ENCODE data around the gene MXI1.
"Not testable (repeated sequence)": the region's sequence is repeated elsewhere in the genome, so short reads cannot be mapped to it uniquely, and the experiment has no call there.

MXI1 gene

GRCh38 chr10:110225756-110226542 lies 18.5 kb downstream of the MXI1 start:
- H3K36me3 Mint-ChIP-seq (ENCODE audit: low read depth) = peaks cover 38% of the 10 kb centered on the region
- intact Hi-C loops (cut with micrococcal nuclease) = loop anchor here (1.0 to 5.0 kb wide), 8 partner anchors 15 to 693 kb away; partner anchors contain the start of genes ADD3, BBIP1, DUSP5 and SHOC2
- peak overlapping the region; percentile 97 for H3K4me3 Mint-ChIP-seq
- no peaks in the 10 kb centered on the region for H3K27me3 Mint-ChIP-seq
- H3K9me3 Mint-ChIP-seq = no peaks in the 10 kb centered on the region
- peak overlapping the region; percentile 93 for H3K27ac Mint-ChIP-seq
- H3K4me1 Mint-ChIP-seq (ENCODE audit: low read depth) = peaks cover 55% of the 10 kb centered on the region

DNA sequence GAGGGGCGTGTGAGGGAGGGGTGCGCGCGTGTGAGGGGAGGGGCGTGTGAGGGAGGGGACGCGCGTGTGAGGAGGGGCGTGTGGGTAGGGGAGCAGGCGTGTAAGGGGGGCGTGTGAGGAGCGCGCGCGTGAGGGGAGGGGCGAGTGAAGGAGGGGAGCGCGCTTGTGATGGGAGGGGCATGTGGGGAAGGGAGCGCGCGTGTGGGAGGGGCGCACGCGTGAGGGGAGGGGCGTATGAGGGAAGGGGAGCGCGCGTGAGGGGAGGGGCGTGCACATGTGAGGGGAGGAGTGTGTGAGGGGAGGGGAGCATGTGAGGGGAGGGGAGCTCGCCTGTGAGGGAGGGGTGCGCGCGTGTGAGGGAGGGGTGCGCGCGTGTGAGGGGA lies 19.1 kb downstream of the MXI1 start:
- H3K9me3 Mint-ChIP-seq = no peaks in the 10 kb centered on the region
- H3K27ac Mint-ChIP-seq = peak overlapping the region; percentile 93
- peaks cover 40% of the 10 kb centered on the region for H3K36me3 Mint-ChIP-seq (ENCODE audit: low read depth)
- H3K4me1 Mint-ChIP-seq (ENCODE audit: low read depth) = peaks cover 52% of the 10 kb centered on the region
- peak overlapping the region; percentile 97 for H3K4me3 Mint-ChIP-seq
- H3K27me3 Mint-ChIP-seq = no peaks in the 10 kb centered on the region
- intact Hi-C loops (cut with micrococcal nuclease) = loop anchor here (1.0 to 5.0 kb wide), 7 partner anchors 51 to 692 kb away; partner anchors contain the start of genes ADD3, BBIP1, DUSP5 and SHOC2

GRCh38 chr10:110226926-110227641 lies 19.7 kb downstream of the MXI1 start:
- peaks cover 45% of the 10 kb centered on the region for H3K36me3 Mint-ChIP-seq (ENCODE audit: low read depth)
- peak overlapping the region; percentile 93 for H3K27ac Mint-ChIP-seq
- no peaks in the 10 kb centered on the region for H3K27me3 Mint-ChIP-seq
- no peaks in the 10 kb centered on the region for H3K9me3 Mint-ChIP-seq
- H3K4me3 Mint-ChIP-seq = peak overlapping the region; percentile 97
- intact Hi-C loops (cut with micrococcal nuclease) = loop anchor here (1.0 to 5.0 kb wide), 7 partner anchors 50 to 692 kb away; partner anchors contain the start of genes ADD3, BBIP1, DUSP5 and SHOC2
- H3K4me1 Mint-ChIP-seq (ENCODE audit: low read depth) = peaks cover 47% of the 10 kb centered on the region

DNA sequence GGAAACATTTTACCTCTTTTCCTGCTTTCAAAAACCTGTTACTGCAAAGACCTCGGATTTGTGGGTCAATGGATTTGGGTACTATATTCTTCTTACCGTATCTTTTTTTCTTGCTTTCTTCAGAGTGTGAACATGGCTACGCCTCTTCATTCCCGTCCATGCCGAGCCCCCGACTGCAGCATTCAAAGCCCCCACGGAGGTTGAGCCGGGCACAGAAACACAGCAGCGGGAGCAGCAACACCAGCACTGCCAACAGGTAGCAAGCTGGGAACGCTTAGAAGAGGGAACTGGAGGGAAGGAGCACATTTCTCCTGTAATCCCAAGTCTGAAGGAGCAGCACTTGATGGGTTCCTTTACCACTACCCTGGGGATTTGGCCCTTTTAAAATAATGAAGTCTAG lies 20.7 kb downstream of the MXI1 start:
- Mint-ChIP-seq H3K36me3 (ENCODE audit: low read depth) (peaks cover 50% of the 10 kb centered on the region), H3K4me1 (ENCODE audit: low read depth) (peaks cover 37% of the 10 kb centered on the region), H3K27me3 (no peaks in the 10 kb centered on the region), H3K27ac (peak overlapping the region; percentile 93), H3K9me3 (no peaks in the 10 kb centered on the region), H3K4me3 (no peak overlapping the region)
- intact Hi-C loops (cut with micrococcal nuclease) = loop anchor here (5.0 kb wide), 4 partner anchors 49 to 306 kb away; partner anchors contain the start of genes ADD3, DUSP5 and XPNPEP1

DNA sequence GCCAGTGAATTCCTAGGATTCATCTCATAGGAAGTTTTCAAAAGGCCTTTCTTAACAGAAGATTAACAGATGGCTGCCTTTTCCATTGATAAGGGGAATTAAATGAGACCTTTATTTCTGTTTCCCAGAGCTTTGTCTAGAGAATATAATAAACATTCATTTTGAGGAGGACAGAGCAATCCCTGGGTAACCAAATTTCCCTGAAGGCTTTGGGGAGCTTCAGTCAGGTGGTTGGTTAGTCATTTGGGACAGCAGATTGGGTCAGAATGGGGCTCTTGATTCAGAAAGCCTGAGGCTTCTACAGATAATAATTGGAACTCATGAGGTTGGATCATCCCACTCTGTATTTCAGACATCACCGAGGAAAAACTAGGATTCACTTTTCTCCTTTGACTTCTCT lies 21.8 kb downstream of the MXI1 start:
- no peaks in the 10 kb centered on the region for H3K27me3 Mint-ChIP-seq
- H3K36me3 Mint-ChIP-seq (ENCODE audit: low read depth) = peaks cover 50% of the 10 kb centered on the region
- peaks cover 29% of the 10 kb centered on the region for H3K4me1 Mint-ChIP-seq (ENCODE audit: low read depth)
- no peak overlapping the region for H3K27ac Mint-ChIP-seq
- H3K4me3 Mint-ChIP-seq = no peak overlapping the region
- intact Hi-C loops (cut with micrococcal nuclease) = loop anchor here (5.0 kb wide), 4 partner anchors 48 to 307 kb away; partner anchors contain the start of genes ADD3, DUSP5 and XPNPEP1
- H3K9me3 Mint-ChIP-seq = no peaks in the 10 kb centered on the region

- Mint-ChIP-seq H3K27me3 (no peaks in the 10 kb centered on the region), H3K27ac (no peak overlapping the region), H3K4me1 (ENCODE audit: low read depth) (peaks cover 6% of the 10 kb centered on the region), H3K4me3 (no peak overlapping the region), H3K9me3 (no peaks in the 10 kb centered on the region), H3K36me3 (ENCODE audit: low read depth) (peaks cover 24% of the 10 kb centered on the region)
- intact Hi-C loops (cut with micrococcal nuclease) = no loop called here
These were observed 26.4 kb downstream of the MXI1 start for GRCh38 chr10:110233846-110234245.

DNA sequence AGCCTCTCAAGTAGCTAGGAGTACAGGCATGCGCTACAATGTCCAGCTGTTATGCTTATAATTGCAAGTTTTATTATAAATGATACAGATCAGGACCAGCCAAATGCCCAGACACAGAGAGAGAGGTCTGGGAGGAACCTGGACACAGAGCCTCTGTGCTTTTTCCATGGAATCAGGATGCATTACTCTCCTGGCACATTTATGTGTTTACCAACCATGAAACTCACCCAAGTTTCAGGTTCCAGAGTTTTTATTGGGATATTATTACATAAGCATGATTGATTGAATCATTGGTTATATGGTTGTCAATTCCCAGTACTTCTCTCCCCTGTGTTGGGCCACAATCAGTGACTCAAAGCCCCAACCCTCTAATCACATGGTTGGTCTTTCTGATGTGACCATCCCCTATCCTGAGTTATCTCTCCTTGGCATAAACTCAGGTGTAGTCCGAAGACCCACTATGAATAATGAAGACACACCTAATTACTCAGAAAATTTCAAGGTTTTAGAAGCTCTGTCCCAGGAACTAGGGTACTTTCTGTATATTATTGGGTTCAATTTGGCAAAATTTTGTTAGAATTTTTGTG lies 30.6 kb downstream of the MXI1 start:
- peaks cover 6% of the 10 kb centered on the region for H3K36me3 Mint-ChIP-seq (ENCODE audit: low read depth)
- H3K27me3 Mint-ChIP-seq = no peaks in the 10 kb centered on the region
- no peak overlapping the region for H3K4me3 Mint-ChIP-seq
- intact Hi-C loops (cut with micrococcal nuclease) = no loop called here
- H3K9me3 Mint-ChIP-seq = no peaks in the 10 kb centered on the region
- no peak overlapping the region for H3K27ac Mint-ChIP-seq
- peaks cover 19% of the 10 kb centered on the region for H3K4me1 Mint-ChIP-seq (ENCODE audit: low read depth)

DNA sequence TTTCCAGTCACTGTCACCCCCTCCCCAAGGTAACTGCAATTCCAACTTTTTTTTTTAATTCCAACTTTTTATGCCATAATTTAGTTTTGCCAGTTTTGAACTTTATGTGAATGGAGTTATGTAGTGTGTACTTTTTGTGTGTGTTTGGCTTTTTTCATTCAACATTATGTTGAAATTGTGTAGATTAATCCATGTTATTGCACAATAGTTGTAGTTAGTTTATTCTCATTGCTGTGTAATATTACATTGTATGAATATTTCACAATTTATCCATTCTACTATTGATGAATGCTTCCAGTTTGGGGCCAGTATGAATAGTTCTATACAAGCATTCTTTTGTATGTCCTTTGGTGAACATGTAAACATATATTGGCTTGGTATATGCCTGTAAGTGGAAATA lies 32.5 kb downstream of the MXI1 start:
- Mint-ChIP-seq H3K4me1 (ENCODE audit: low read depth) (peaks cover 19% of the 10 kb centered on the region), H3K36me3 (ENCODE audit: low read depth) (peaks cover 9% of the 10 kb centered on the region), H3K27ac (no peak overlapping the region), H3K4me3 (no peak overlapping the region), H3K27me3 (no peaks in the 10 kb centered on the region), H3K9me3 (no peaks in the 10 kb centered on the region)
- intact Hi-C loops (cut with micrococcal nuclease) = no loop called here

DNA sequence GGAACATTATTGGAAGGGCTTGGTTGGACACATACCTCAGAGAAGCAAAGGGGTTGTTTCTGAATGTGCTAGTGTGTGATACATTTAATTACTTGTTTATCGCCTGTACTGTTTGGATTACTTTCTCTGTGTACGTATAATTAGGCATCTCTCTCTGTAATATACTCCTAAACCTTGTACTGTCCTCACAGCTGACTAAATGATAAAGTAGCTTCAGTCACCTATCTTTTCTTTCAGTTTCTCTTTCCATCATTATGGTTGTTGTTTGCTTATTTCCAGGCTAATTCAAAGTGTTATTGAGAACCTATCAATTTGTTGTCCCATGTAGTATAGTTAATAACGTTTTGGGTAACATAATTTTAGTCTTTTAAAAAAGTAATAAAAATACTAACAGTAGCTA lies 34.0 kb downstream of the MXI1 start:
- Mint-ChIP-seq H3K4me3 (no peak overlapping the region), H3K4me1 (ENCODE audit: low read depth) (peaks cover 19% of the 10 kb centered on the region)

GRCh38 chr10:110241841-110242240 lies 34.4 kb downstream of the MXI1 start:
- H3K9me3 Mint-ChIP-seq = no peaks in the 10 kb centered on the region
- no peak overlapping the region for H3K4me3 Mint-ChIP-seq
- peaks cover 29% of the 10 kb centered on the region for H3K36me3 Mint-ChIP-seq (ENCODE audit: low read depth)
- H3K4me1 Mint-ChIP-seq (ENCODE audit: low read depth) = peaks cover 19% of the 10 kb centered on the region
- no peaks in the 10 kb centered on the region for H3K27me3 Mint-ChIP-seq
- no peak overlapping the region for H3K27ac Mint-ChIP-seq
- intact Hi-C loops (cut with micrococcal nuclease) = no loop called here

More for the DNA sequence above, 34.0 kb downstream of the MXI1 start:
- Mint-ChIP-seq H3K27me3 (no peaks in the 10 kb centered on the region), H3K36me3 (ENCODE audit: low read depth) (peaks cover 24% of the 10 kb centered on the region), H3K27ac (no peak overlapping the region), H3K9me3 (no peaks in the 10 kb centered on the region)
- intact Hi-C loops (cut with micrococcal nuclease) = no loop called here

GRCh38 chr10:110242511-110242910 lies 35.1 kb downstream of the MXI1 start:
- no peak overlapping the region for H3K4me3 Mint-ChIP-seq
- peaks cover 19% of the 10 kb centered on the region for H3K4me1 Mint-ChIP-seq (ENCODE audit: low read depth)
- H3K27ac Mint-ChIP-seq = no peak overlapping the region
- peaks cover 35% of the 10 kb centered on the region for H3K36me3 Mint-ChIP-seq (ENCODE audit: low read depth)
- H3K9me3 Mint-ChIP-seq = no peaks in the 10 kb centered on the region
- no peaks in the 10 kb centered on the region for H3K27me3 Mint-ChIP-seq
- intact Hi-C loops (cut with micrococcal nuclease) = no loop called here

- Mint-ChIP-seq H3K4me3 (no peak overlapping the region), H3K9me3 (no peaks in the 10 kb centered on the region), H3K4me1 (ENCODE audit: low read depth) (peaks cover 12% of the 10 kb centered on the region), H3K27ac (no peak overlapping the region), H3K36me3 (ENCODE audit: low read depth) (peaks cover 41% of the 10 kb centered on the region), H3K27me3 (no peaks in the 10 kb centered on the region)
- intact Hi-C loops (cut with micrococcal nuclease) = no loop called here
These were observed 37.1 kb downstream of the MXI1 start for GRCh38 chr10:110244550-110244949.

DNA sequence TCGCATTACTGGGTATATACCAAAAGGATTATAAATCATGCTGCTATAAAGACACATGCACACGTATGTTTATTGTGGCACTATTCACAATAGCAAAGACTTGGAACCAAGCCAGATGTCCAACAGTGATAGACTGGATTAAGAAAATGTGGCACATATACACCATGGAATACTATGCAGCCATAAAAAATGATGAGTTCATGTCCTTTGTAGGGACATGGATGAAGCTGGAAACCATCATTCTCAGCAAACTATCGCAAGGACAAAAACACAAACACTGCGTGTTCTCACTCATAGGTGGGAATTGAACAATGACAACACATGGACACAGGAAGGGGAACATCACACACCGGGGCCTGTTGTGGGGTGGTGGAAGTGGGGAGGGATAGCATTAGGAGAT lies 40.4 kb downstream of the MXI1 start:
- H3K36me3 Mint-ChIP-seq (ENCODE audit: low read depth) = peaks cover 36% of the 10 kb centered on the region
- H3K4me3 Mint-ChIP-seq; H3K27ac Mint-ChIP-seq; H3K4me1 Mint-ChIP-seq (ENCODE audit: low read depth); H3K9me3 Mint-ChIP-seq; H3K27me3 Mint-ChIP-seq; intact Hi-C loops (cut with micrococcal nuclease): not testable (repeated sequence)

- H3K4me3 Mint-ChIP-seq; H3K9me3 Mint-ChIP-seq; H3K4me1 Mint-ChIP-seq (ENCODE audit: low read depth); H3K27me3 Mint-ChIP-seq; intact Hi-C loops (cut with micrococcal nuclease); H3K27ac Mint-ChIP-seq: not testable (repeated sequence)
- H3K36me3 Mint-ChIP-seq (ENCODE audit: low read depth) = peaks cover 36% of the 10 kb centered on the region
These were observed 42.1 kb downstream of the MXI1 start for GRCh38 chr10:110249489-110249888.

All from dendritic cell treated with granulocyte-macrophage colony-stimulating factor and Interleukin-4, amounts not matched to agents 40 ng/mL and 50 ng/mL, for 4 days (primary cell).